HG03565 (cell line): ENCODE results near the gene KCTD15.

Source experiments
- ATAC-seq: cut with Tn5 transposase; IDR thresholded peaks from one replicate; pipeline ENCODE4 v1.9.1; 2021; ENCODE audit warnings: mild to moderate bottlenecking, moderate library complexity; ENCODE audit not compliant: unreplicated experiment

The KCTD15 gene

GRCh38 chr19:33796164-33796875 lies at the start of gene KCTD15:
Gene KCTD15 (plus strand): TSS chr19:33796870. CDS start chr19:33800455, 3,585 bp downstream.
- ATAC-seq, result no peak

- no peak for ATAC-seq
These were observed 49.4 kb upstream of the KCTD15 start for GRCh38 chr19:33747273-33747672.

GRCh38 chr19:33748231-33748630 lies 48.4 kb upstream of the KCTD15 start:
- no peak for ATAC-seq

- ATAC-seq, result no peak
These were observed 47.7 kb upstream of the KCTD15 start for GRCh38 chr19:33749016-33749415.

- no peak for ATAC-seq
These were observed 47.0 kb upstream of the KCTD15 start for GRCh38 chr19:33749619-33750175.

- ATAC-seq, result no peak
These were observed 45.9 kb upstream of the KCTD15 start for GRCh38 chr19:33750587-33751435.

GRCh38 chr19:33751436-33751770 lies 45.3 kb upstream of the KCTD15 start:
- ATAC-seq, result no peak

- ATAC-seq, result no peak
These were observed 44.5 kb upstream of the KCTD15 start for GRCh38 chr19:33752018-33752800.

- ATAC-seq, result no peak
These were observed 43.7 kb upstream of the KCTD15 start for GRCh38 chr19:33752945-33753344.

GRCh38 chr19:33754361-33754760 lies 42.3 kb upstream of the KCTD15 start:
- ATAC-seq, result no peak

GRCh38 chr19:33755099-33756035 lies 41.3 kb upstream of the KCTD15 start:
- no peak for ATAC-seq

GRCh38 chr19:33756177-33756576 lies 40.5 kb upstream of the KCTD15 start:
- ATAC-seq, result no peak

- ATAC-seq, result no peak
These were observed 38.1 kb upstream of the KCTD15 start for GRCh38 chr19:33758541-33759013.

- no peak for ATAC-seq
These were observed 37.3 kb upstream of the KCTD15 start for GRCh38 chr19:33759356-33759755.

GRCh38 chr19:33763633-33764371 lies 32.9 kb upstream of the KCTD15 start:
- ATAC-seq, result no peak

- no peak for ATAC-seq
These were observed 30.0 kb upstream of the KCTD15 start for GRCh38 chr19:33766623-33767022.

- ATAC-seq, result no peak
These were observed 28.7 kb upstream of the KCTD15 start for GRCh38 chr19:33767898-33768413.

GRCh38 chr19:33769208-33769607 lies 27.5 kb upstream of the KCTD15 start:
- no peak for ATAC-seq

GRCh38 chr19:33770107-33770506 lies 26.6 kb upstream of the KCTD15 start:
- no peak for ATAC-seq
